ENCODE data around the gene IL3.

IL3 gene

DNA sequence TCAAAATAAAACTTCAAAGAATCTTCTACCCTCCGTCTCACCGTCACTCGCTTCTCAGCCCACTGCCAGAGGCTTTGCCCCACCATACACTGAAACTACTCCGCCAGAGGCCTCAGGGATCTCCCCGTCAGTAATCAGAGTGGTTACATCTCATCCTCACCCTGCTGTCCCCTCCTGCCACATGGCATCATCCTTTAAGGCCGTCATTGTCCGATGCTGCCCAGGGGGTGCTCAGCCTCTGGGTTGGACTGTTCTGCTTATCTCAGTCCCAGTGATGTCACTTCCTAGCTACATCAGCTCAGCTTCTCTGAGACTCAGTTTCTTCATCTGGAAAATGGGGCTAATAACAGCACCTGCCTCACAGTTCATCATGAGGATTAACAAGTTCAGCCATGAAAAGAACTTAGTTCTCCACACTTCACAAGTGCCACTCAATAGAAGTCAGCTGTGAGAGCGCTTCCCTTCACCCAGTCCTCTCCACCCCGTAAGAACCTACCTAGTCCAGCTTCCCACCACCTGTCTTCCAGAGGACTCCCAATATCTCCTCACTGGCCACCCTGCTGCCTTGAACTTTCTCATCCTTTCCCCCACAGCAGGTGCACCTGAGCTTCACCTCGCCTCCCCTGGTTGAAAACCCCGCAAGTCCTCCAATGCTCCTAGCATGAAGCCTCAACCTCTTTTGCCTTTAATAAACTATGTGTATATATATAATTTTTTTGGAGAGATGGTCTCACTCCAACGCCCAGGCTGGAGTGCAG lies 2.8 kb upstream of the IL3 start:
- DNase-seq, result no peak

DNA sequence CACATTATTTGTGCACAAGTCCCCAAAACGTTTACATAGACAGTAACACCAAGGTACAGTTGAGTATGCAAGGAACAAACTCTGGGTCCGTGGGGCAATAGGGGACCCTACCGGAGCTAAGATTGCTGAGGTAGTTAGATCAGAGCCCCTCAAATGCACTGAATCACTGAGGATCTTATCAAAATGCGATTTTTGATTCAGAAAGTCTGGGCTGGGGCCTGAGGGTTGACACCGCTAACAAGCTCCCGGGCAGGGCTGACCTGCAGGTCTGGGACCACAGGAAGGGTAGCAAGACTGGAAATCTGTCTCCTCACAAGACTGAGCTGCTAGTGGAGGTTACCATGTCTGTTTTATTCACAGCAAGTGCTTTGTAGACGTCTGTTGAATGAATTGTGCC lies 1.8 kb upstream of the IL3 start:
- no peak for DNase-seq

- DNase-seq, result no peak
These were observed 1.3 kb upstream of the IL3 start for GRCh38 chr5:132059043-132059695.

DNA sequence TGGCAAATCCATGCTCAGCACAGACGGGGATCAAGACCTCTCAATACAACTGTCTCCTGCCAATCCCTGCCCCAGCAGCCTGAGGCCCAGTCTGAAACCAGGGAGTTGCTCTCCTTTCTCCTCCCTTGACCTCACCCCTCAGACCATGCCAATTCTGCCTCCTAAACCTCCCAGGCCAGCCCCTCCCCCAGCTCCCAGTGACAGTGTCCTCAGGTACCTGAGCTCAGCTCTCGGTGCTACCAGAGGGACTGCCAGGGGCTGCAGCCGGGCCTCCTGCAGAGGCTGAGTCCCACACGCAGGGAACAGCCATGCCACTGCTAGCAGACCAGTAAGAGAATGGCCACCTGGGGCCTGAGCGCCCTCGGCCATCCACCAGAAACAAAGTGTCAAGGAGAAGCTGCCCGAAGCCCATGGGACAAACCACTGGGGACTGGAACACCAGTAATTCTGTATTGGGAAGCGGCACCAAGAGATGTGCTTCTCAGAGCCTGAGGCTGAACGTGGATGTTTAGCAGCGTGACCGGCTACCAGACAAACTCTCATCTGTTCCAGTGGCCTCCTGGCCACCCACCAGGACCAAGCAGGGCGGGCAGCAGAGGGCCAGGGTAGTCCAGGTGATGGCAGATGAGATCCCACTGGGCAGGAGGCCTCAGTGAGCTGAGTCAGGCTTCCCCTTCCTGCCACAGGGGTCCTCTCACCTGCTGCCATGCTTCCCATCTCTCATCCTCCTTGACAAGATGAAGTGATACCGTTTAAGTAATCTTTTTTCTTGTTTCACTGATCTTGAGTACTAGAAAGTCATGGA lies 557 bp upstream of the IL3 start:
- DNase-seq, result no peak

- peak; percentile 27 for DNase-seq
These were observed 2.8 kb downstream of the IL3 start for GRCh38 chr5:132063090-132063911.

- DNase-seq, result no peak
These were observed 3.7 kb downstream of the IL3 start for GRCh38 chr5:132064140-132064539.

DNA sequence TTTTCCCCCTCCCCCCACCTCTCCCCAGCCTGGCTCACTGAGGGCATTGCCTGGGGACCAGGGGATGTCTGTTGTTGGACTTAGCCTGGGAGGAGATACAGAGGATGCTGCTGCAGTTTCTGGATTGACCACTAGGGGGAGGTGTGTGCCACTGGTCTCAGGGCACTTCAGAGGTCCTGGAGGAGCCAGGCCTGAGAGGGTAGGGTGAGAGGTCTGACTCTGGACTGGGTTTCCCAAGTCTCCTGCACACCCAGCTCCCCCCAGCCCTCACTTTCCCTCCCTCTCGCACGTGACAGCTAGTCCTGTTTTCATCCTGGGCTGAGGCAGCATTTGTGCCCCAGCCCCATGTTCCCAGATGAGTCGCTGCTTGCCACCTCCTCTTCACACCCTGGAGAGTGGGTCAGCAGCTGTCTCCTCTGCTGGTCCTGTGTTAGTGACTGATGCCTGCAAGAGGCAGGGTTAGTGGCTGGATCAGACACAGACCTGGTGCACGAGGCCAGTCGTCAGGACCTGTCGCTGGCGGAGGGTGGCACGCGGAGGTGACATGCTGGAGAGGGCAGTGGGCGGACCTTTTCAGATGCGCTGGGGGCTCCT lies 4.4 kb downstream of the IL3 start:
- DNase-seq, result peak; percentile 32

DNA sequence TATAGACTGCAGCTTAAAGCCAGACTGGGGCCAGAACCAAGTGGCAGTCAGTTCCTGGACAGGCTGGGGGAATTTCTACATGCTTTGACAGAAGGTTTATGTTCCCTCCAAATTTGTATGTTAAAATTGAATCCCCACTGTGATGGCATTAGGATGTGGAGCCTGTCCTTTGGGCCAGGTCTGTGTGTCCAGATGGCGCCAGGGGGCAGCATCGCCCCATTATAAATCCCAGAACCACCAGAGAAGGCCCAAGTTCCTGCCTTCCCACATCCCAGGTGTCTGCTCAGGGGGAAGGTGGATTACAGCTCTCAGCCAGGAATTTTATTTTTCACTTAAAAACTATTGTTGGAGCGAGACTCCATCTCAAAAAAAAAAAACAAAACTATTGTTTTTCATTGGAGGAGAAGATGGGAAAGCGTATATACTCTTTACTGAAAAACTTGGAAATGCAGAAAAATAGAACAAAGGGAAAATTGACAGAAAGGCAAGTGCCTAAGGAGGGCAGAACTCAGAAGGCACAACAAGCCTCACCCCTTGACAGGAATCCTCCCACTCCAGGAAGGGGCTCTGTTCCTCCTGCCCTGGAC lies 5.0 kb downstream of the IL3 start:
- peak; percentile 50 for DNase-seq

DNA sequence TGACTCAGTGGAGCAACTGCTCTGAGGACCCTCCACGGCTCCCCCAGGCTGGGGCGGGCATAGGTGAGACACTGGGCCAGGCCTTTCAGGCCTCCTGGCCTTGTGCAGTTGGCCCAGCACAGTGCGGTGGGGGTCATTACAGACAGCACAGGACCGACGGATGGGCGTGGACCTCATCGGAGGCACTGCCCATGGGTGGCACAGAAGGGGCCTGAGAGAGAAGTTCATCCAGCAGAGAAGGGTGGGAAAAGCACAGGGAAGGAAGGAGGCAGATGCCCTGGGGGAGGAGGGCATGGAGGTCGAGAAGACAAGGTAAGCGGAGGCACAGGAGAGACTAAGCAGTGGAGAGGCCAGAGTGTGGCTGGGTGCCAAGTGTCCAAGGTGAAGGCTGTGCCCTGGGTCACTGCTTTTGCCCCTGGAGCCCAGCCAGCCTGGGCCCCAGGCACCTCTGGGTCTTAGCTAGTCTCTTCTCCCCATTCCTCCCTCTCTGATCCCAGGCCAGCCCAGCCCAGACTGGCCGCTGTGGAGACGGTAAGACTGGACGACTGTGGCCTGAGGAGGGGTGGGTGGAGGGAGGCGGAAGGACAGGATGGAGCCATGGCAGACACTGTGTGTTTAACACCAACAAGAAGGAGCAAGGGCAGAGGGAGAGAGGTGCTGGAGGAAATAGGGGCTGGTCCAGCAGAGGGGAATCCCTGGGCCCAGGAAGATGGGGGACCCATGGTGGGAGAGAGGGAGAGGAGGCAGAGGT lies 5.7 kb downstream of the IL3 start:
- no peak for DNase-seq

DNA sequence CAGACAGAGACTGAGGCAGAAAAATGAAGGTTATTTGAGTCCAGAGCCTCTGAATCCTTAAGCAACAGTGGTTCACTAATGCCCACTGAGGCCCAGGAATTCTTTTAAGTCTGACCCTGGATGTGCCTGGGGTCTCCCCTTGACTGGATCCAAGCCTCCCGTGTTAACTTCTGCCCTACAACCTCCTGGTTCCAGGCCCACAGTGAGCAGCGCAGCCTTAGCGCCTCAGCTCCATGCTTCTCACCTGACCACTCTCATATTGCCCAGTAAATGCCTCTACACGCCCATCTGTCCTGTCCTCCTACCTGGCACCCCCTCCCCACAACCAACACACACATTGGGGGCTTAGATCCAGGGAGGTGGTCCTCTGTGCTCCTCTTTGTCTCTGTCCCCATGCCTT lies 6.4 kb downstream of the IL3 start:
- no peak for DNase-seq

- no peak for DNase-seq
These were observed 7.0 kb downstream of the IL3 start for GRCh38 chr5:132067451-132067850.

- no peak for DNase-seq
These were observed 7.7 kb downstream of the IL3 start for GRCh38 chr5:132067941-132068808.

DNA sequence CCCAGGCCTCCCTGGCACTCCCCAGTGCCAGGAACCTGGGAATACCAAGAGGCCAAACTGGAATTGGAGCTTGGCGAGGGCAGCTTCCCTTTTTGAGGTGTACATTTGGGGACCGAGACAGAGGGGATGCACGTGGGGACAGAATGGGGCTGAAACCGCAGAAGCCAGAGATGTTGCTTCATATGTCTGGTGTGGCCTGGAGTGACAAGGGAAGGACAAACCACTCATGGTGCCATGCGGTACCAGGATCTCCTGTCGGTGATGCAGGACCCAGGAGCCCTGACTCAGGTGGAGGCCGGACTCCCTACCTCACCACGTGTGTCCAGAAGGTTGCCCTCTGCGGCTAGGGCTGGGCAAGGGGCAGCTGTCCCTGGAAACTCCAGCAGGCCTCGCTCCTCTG lies 9.1 kb downstream of the IL3 start:
- DNase-seq, result no peak

GRCh38 chr5:132069994-132070393 lies 9.5 kb downstream of the IL3 start:
- DNase-seq, result no peak

DNA sequence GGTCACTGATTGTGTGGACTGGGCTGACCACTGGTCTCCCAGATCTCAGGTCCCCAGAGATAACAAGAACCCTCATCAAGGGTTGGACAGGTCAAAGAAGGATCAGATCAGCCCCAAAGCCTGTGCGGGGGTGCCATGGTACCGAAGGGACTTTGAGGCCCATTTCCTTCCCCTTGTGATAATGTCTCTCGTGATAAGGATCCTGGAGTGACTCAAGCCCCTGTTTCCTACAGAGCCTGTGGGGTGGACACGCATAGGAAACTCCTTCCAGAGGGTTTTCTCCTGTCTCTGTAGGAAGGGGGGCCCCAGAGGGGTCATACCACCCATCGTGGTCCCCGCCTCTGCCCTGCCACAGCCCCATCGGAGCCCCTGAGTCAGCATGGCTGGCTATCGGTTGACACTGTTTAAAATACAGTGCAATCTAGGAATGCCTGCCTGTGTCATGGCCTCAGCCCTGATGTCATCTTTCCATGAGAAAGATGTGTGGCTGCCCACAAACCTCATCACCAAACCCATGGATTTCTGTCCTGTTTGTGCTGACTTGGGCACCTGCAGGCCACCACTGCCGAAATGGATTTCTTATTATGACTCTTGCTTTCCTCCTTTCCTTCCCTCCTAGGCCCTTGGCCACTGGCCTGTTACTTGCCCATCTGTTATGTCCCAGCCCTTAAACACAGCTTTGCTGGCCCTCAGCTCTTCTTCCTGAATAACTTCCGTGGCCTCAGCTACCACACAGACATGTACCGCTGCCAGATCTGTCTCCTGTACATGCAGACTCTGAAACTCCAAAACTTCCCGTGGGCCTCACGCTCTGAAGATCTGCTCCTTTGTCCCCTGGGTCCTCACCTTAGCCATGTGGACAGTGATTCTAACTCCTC lies 10.2 kb downstream of the IL3 start:
- DNase-seq, result no peak

- no peak for DNase-seq
These were observed 10.9 kb downstream of the IL3 start for GRCh38 chr5:132071338-132071707.

- DNase-seq, result no peak
These were observed 11.6 kb downstream of the IL3 start for GRCh38 chr5:132072070-132072469.

DNA sequence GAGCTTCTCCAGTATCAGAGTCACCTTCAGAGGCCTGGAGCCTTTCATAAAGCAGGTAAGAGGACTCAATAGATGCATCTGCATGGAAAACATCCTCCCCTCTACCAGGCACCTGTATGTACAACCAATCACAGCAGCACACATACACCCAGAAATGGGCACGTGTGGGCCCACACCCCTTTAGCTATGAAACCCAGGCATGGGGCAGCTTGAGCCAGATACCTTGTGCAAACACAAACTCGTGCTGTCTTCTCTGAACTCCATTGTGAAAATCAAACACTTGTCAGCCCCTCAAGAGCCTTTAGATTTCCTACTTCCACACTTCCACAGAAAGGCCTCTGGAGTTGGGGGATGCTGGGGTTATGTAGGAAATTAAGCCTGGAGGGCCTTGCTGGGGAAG lies 12.1 kb downstream of the IL3 start:
- no peak for DNase-seq

- no peak for DNase-seq
These were observed 13.0 kb downstream of the IL3 start, which contains the start of gene CSF2 for GRCh38 chr5:132073231-132074013. Gene CSF2 (plus strand): TSS chr5:132073789. CDS start chr5:132073824, 35 bp downstream.
